WTC11 (cell line): ENCODE results near the gene CPT2. TPM values are rescaled to one million over a fixed set of nuclear protein-coding genes. Genes with fewer than 3 reads are reported as not detected.
A peak's percentile ranks its signal among the peaks of the same experiment; 100 is the strongest.

Source experiments
- ATAC-seq: fragments of 200-7000 bp; cut with Tn5 transposase; 2 replicates; pipeline ENCODE4 v1.10.0; 2021; ENCODE audit warnings: mild to moderate bottlenecking, moderate library complexity
- CTCF ChIA-PET: fragments of 300-600 bp; sonication (Branson Sonifier 250); formaldehyde crosslinking; loops from one replicate; lab custom pipeline; 2021; ENCODE audit warnings: antibody characterized with exemption; lab: Charles Lee
- POLR2A ChIA-PET: fragments of 350-600 bp; sonication (Branson Sonifier 250); formaldehyde crosslinking; loops from one replicate; lab custom pipeline; 2021; ENCODE audit warnings: antibody characterized with exemption; lab: Charles Lee
- DNase-seq: peaks from one replicate; pipeline ENCODE4 v3.0.0; 2021; ENCODE audit warnings: low spot score
- H3K27ac Mint-ChIP-seq: 2 replicates; pipeline ENCODE4 v1.8.0; 2021; ENCODE audit warnings: mixed read lengths
- H3K27me3 Mint-ChIP-seq: 2 replicates; pipeline ENCODE4 v1.8.0; 2021; ENCODE audit warnings: low read depth, mild to moderate bottlenecking, moderate library complexity, mixed read lengths
- H3K36me3 Mint-ChIP-seq: 2 replicates; pipeline ENCODE4 v1.8.0; 2021; ENCODE audit warnings: mixed read lengths
- H3K4me1 Mint-ChIP-seq: 2 replicates; pipeline ENCODE4 v1.8.0; 2022; ENCODE audit warnings: mixed read lengths
- H3K4me3 Mint-ChIP-seq: 2 replicates; pipeline ENCODE4 v1.8.0; 2021; ENCODE audit warnings: mild to moderate bottlenecking, moderate library complexity, mixed read lengths
- H3K9me3 Mint-ChIP-seq: 2 replicates; pipeline ENCODE4 v1.8.0; 2021; ENCODE audit warnings: mixed read lengths
- NR3C1 ChIP-seq: sonication (generic); formaldehyde crosslinking; conservative IDR thresholded peaks from 2 replicates; pipeline ENCODE4 v1.8.1; 2023; ENCODE audit warnings: low read depth, mild to moderate bottlenecking, missing genetic modification reagents
- PRRX2 ChIP-seq: fragments of 250-450 bp; sonication (Bioruptor Pico); IDR thresholded peaks from 2 replicates; pipeline ENCODE4 v1.8.0; 2021; ENCODE audit warnings: mild to moderate bottlenecking
- SP1 ChIP-seq: sonication (generic); formaldehyde crosslinking; conservative IDR thresholded peaks from 2 replicates; pipeline ENCODE4 v1.8.1; 2022; ENCODE audit warnings: missing genetic modification reagents
- ZNF138 ChIP-seq: sonication (generic); formaldehyde crosslinking; conservative IDR thresholded peaks from 2 replicates; pipeline ENCODE4 v1.8.1; 2022; ENCODE audit warnings: mild to moderate bottlenecking, moderate library complexity, missing genetic modification reagents
- ZNF671 ChIP-seq: fragments of 250-450 bp; sonication (Bioruptor Pico); IDR thresholded peaks from 2 replicates; pipeline ENCODE4 v1.8.0; 2021; ENCODE audit warnings: mild to moderate bottlenecking
- total RNA-seq: library from RNA; stranded (reverse); gene quantifications from 3 replicates; pipeline ENCODE4 v1.2.3, GENCODE V29; 2021
- TF ChIP-seq, protein P1 (sequence below): sonication (generic); formaldehyde crosslinking; IDR thresholded peaks from 2 replicates; pipeline ENCODE4 v1.8.0; 2023; ENCODE audit warnings: missing genetic modification reagents, mild to moderate bottlenecking, borderline replicate concordance
- TF ChIP-seq, protein P2 (sequence below): sonication (generic); formaldehyde crosslinking; IDR thresholded peaks from 2 replicates; pipeline ENCODE4 v1.8.1; 2022; ENCODE audit warnings: low read depth, mild to moderate bottlenecking, moderate library complexity, missing genetic modification reagents, borderline replicate concordance
- TF ChIP-seq, protein P3 (sequence below): sonication (generic); formaldehyde crosslinking; IDR thresholded peaks from 2 replicates; pipeline ENCODE4 v1.8.1; 2023; ENCODE audit warnings: mild to moderate bottlenecking, missing genetic modification reagents, borderline replicate concordance
- TF ChIP-seq, protein P4 (sequence below): fragments of 200-600 bp; IDR thresholded peaks from 2 replicates; pipeline ENCODE4 v1.8.0; 2022; ENCODE audit warnings: antibody characterized with exemption
- TF ChIP-seq, protein P5 (sequence below): sonication (generic); formaldehyde crosslinking; IDR thresholded peaks from 2 replicates; pipeline ENCODE4 v1.8.1; 2022; ENCODE audit warnings: low read depth, missing genetic modification reagents, borderline replicate concordance
- TF ChIP-seq, protein P6 (sequence below): sonication (generic); formaldehyde crosslinking; IDR thresholded peaks from 2 replicates; pipeline ENCODE4 v1.8.0; 2022; ENCODE audit warnings: mild to moderate bottlenecking, missing genetic modification reagents
- TF ChIP-seq, protein P7 (sequence below): sonication (generic); formaldehyde crosslinking; IDR thresholded peaks from 2 replicates; pipeline ENCODE4 v1.8.1; 2023; ENCODE audit warnings: mild to moderate bottlenecking, missing genetic modification reagents

The CPT2 gene
- total RNA-seq, 1 experiment from 2014 or later: 33.7 TPM

GRCh38 chr1:53220962-53221286, 24.3 kb downstream of the CPT2 start:
- DNase-seq: no peak
- no peak for ATAC-seq
- peaks cover 13% of the 10 kb centered on the region for H3K4me1 Mint-ChIP-seq
- POLR2A ChIA-PET: no interaction called here
- peak overlapping the region; percentile 97 for H3K27ac Mint-ChIP-seq
- H3K36me3 Mint-ChIP-seq: no peaks in the 10 kb centered on the region
- peaks cover 5% of the 10 kb centered on the region; the same call in 1 of the 2 replicates for H3K27me3 Mint-ChIP-seq
- TF ChIP-seq, protein P1, sequence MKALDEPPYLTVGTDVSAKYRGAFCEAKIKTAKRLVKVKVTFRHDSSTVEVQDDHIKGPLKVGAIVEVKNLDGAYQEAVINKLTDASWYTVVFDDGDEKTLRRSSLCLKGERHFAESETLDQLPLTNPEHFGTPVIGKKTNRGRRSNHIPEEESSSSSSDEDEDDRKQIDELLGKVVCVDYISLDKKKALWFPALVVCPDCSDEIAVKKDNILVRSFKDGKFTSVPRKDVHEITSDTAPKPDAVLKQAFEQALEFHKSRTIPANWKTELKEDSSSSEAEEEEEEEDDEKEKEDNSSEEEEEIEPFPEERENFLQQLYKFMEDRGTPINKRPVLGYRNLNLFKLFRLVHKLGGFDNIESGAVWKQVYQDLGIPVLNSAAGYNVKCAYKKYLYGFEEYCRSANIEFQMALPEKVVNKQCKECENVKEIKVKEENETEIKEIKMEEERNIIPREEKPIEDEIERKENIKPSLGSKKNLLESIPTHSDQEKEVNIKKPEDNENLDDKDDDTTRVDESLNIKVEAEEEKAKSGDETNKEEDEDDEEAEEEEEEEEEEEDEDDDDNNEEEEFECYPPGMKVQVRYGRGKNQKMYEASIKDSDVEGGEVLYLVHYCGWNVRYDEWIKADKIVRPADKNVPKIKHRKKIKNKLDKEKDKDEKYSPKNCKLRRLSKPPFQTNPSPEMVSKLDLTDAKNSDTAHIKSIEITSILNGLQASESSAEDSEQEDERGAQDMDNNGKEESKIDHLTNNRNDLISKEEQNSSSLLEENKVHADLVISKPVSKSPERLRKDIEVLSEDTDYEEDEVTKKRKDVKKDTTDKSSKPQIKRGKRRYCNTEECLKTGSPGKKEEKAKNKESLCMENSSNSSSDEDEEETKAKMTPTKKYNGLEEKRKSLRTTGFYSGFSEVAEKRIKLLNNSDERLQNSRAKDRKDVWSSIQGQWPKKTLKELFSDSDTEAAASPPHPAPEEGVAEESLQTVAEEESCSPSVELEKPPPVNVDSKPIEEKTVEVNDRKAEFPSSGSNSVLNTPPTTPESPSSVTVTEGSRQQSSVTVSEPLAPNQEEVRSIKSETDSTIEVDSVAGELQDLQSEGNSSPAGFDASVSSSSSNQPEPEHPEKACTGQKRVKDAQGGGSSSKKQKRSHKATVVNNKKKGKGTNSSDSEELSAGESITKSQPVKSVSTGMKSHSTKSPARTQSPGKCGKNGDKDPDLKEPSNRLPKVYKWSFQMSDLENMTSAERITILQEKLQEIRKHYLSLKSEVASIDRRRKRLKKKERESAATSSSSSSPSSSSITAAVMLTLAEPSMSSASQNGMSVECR (CRISPR knock-in tag): no peak
- TF ChIP-seq, protein P2, sequence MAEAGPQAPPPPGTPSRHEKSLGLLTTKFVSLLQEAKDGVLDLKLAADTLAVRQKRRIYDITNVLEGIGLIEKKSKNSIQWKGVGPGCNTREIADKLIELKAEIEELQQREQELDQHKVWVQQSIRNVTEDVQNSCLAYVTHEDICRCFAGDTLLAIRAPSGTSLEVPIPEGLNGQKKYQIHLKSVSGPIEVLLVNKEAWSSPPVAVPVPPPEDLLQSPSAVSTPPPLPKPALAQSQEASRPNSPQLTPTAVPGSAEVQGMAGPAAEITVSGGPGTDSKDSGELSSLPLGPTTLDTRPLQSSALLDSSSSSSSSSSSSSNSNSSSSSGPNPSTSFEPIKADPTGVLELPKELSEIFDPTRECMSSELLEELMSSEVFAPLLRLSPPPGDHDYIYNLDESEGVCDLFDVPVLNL (CRISPR knock-in tag): no peak
- TF ChIP-seq, protein P3, sequence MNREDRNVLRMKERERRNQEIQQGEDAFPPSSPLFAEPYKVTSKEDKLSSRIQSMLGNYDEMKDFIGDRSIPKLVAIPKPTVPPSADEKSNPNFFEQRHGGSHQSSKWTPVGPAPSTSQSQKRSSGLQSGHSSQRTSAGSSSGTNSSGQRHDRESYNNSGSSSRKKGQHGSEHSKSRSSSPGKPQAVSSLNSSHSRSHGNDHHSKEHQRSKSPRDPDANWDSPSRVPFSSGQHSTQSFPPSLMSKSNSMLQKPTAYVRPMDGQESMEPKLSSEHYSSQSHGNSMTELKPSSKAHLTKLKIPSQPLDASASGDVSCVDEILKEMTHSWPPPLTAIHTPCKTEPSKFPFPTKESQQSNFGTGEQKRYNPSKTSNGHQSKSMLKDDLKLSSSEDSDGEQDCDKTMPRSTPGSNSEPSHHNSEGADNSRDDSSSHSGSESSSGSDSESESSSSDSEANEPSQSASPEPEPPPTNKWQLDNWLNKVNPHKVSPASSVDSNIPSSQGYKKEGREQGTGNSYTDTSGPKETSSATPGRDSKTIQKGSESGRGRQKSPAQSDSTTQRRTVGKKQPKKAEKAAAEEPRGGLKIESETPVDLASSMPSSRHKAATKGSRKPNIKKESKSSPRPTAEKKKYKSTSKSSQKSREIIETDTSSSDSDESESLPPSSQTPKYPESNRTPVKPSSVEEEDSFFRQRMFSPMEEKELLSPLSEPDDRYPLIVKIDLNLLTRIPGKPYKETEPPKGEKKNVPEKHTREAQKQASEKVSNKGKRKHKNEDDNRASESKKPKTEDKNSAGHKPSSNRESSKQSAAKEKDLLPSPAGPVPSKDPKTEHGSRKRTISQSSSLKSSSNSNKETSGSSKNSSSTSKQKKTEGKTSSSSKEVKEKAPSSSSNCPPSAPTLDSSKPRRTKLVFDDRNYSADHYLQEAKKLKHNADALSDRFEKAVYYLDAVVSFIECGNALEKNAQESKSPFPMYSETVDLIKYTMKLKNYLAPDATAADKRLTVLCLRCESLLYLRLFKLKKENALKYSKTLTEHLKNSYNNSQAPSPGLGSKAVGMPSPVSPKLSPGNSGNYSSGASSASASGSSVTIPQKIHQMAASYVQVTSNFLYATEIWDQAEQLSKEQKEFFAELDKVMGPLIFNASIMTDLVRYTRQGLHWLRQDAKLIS (CRISPR knock-in tag): no peak
- TF ChIP-seq NR3C1: no peak
- TF ChIP-seq, all 79 proteins: peak for 0
- no peaks in the 10 kb centered on the region for H3K9me3 Mint-ChIP-seq
- peak overlapping the region; percentile 88 for H3K4me3 Mint-ChIP-seq
- CTCF ChIA-PET: interaction anchor here (1.0 kb wide), 1 partner anchor 172 kb away, joined by 3 read pairs; no protein-coding TSS in a partner anchor

- H3K27ac Mint-ChIP-seq: peak overlapping the region; percentile 96
- H3K9me3 Mint-ChIP-seq: no peaks in the 10 kb centered on the region
- CTCF ChIA-PET: no interaction called here
- no peak for DNase-seq
- H3K4me3 Mint-ChIP-seq: peak overlapping the region; percentile 96
- H3K36me3 Mint-ChIP-seq: peaks cover 26% of the 10 kb centered on the region
- POLR2A ChIA-PET: no interaction called here
- TF ChIP-seq PRRX2 (CRISPR knock-in tag): no peak
- TF ChIP-seq, protein P4, sequence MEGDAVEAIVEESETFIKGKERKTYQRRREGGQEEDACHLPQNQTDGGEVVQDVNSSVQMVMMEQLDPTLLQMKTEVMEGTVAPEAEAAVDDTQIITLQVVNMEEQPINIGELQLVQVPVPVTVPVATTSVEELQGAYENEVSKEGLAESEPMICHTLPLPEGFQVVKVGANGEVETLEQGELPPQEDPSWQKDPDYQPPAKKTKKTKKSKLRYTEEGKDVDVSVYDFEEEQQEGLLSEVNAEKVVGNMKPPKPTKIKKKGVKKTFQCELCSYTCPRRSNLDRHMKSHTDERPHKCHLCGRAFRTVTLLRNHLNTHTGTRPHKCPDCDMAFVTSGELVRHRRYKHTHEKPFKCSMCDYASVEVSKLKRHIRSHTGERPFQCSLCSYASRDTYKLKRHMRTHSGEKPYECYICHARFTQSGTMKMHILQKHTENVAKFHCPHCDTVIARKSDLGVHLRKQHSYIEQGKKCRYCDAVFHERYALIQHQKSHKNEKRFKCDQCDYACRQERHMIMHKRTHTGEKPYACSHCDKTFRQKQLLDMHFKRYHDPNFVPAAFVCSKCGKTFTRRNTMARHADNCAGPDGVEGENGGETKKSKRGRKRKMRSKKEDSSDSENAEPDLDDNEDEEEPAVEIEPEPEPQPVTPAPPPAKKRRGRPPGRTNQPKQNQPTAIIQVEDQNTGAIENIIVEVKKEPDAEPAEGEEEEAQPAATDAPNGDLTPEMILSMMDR: no peak
- TF ChIP-seq, all 79 proteins: peak for 0
- peaks cover 7% of the 10 kb centered on the region for H3K27me3 Mint-ChIP-seq
- H3K4me1 Mint-ChIP-seq: peaks cover 12% of the 10 kb centered on the region
- no peak for ATAC-seq
Observed at GRCh38 chr1:53237638-53238037, 41.0 kb downstream of the CPT2 start.

DNA sequence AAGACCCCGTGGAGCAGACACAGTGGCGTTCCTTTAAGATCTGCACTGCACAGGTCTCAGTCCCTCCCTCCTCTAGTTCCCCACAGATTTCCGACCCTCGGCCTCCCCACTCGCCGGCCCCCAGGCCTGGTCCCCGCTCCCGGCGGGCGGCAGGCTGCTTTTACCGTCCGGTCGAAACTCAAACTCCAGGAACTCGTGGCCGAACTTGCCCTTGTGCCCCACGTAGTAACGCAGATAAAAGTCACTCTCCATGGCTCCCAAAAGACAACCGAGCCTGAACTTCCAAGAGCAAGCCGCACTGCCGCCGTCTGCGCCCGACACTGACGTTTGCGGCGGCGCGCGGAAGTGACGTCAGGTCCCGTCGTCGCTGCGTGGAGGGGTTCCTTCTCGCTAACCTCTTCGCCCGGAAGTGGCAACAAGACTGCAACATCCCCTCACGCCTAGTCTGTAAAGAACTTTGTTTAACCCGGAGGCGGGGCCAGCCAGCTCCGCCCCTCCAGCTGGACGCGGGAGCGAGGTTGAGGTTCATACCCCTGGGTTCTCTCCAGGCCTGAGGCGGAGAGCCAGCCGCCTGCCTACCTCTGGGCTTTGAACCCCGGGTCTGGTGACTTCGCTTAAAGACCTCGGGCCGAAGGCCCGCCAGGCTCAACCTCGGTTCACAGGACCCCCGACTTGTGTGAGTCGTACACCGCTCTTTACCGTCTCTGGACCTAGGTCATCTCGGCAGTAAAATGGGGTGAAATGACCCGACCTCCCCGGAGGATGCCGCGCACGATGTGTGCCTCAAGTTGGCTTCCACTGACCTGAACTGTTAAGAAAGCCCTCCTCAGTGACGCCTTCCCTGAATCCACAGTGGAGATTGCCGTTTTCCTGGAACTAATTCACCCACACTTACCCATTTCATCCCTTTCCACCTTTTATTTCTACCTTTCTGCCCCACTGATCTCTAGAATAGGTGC, 41.9 kb downstream of the CPT2 start, which contains the start of gene MAGOH:
TSS of gene MAGOH (minus strand) at position 322 of the 959 bp plus-strand sequence. CDS start at position 252, 70 bp downstream.
- Mint-ChIP-seq H3K36me3 (peaks cover 19% of the 10 kb centered on the region), H3K27ac (peak within 1 kb of the TSS; percentile 96), H3K4me3 (peak within 1 kb of the TSS; percentile 96), H3K27me3 (peaks cover 7% of the 10 kb centered on the region), H3K4me1 (peaks cover 12% of the 10 kb centered on the region), H3K9me3 (no peaks in the 10 kb centered on the region)
- peak; percentile 98 for ATAC-seq
- POLR2A ChIA-PET: interaction anchor here (0.6 kb wide), 1 partner anchor 28 kb away, joined by 3 read pairs; no protein-coding TSS in a partner anchor
- CTCF ChIA-PET: interaction anchor here (0.6 to 1.0 kb wide), 2 partner anchors 16 to 40 kb away, joined by 3 read pairs; no protein-coding TSS in a partner anchor
- DNase-seq: peak; percentile 96
- peak; percentile 95 for TF ChIP-seq SP1 (CRISPR knock-in tag)
- no peak for TF ChIP-seq ZNF138 (CRISPR knock-in tag)
- TF ChIP-seq, protein P5, sequence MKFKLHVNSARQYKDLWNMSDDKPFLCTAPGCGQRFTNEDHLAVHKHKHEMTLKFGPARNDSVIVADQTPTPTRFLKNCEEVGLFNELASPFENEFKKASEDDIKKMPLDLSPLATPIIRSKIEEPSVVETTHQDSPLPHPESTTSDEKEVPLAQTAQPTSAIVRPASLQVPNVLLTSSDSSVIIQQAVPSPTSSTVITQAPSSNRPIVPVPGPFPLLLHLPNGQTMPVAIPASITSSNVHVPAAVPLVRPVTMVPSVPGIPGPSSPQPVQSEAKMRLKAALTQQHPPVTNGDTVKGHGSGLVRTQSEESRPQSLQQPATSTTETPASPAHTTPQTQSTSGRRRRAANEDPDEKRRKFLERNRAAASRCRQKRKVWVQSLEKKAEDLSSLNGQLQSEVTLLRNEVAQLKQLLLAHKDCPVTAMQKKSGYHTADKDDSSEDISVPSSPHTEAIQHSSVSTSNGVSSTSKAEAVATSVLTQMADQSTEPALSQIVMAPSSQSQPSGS (CRISPR knock-in tag): no peak
- TF ChIP-seq, protein P6, sequence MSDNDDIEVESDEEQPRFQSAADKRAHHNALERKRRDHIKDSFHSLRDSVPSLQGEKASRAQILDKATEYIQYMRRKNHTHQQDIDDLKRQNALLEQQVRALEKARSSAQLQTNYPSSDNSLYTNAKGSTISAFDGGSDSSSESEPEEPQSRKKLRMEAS: peak; percentile 35; the same call in 1 of the 2 replicates
- TF ChIP-seq ZNF671 (CRISPR knock-in tag): no peak
- TF ChIP-seq, protein P7, sequence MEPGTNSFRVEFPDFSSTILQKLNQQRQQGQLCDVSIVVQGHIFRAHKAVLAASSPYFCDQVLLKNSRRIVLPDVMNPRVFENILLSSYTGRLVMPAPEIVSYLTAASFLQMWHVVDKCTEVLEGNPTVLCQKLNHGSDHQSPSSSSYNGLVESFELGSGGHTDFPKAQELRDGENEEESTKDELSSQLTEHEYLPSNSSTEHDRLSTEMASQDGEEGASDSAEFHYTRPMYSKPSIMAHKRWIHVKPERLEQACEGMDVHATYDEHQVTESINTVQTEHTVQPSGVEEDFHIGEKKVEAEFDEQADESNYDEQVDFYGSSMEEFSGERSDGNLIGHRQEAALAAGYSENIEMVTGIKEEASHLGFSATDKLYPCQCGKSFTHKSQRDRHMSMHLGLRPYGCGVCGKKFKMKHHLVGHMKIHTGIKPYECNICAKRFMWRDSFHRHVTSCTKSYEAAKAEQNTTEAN (CRISPR knock-in tag): 0 out of 2 replicates have a peak, but pooled peaks have one; percentile 29
